Femur (tissue), 1 donor: ENCODE results near the gene CRYL1.

Source experiments
- DNase-seq: peaks from one replicate; pipeline ENCODE4 v3.0.0-alpha.2; 2017

CRYL1 gene

DNA sequence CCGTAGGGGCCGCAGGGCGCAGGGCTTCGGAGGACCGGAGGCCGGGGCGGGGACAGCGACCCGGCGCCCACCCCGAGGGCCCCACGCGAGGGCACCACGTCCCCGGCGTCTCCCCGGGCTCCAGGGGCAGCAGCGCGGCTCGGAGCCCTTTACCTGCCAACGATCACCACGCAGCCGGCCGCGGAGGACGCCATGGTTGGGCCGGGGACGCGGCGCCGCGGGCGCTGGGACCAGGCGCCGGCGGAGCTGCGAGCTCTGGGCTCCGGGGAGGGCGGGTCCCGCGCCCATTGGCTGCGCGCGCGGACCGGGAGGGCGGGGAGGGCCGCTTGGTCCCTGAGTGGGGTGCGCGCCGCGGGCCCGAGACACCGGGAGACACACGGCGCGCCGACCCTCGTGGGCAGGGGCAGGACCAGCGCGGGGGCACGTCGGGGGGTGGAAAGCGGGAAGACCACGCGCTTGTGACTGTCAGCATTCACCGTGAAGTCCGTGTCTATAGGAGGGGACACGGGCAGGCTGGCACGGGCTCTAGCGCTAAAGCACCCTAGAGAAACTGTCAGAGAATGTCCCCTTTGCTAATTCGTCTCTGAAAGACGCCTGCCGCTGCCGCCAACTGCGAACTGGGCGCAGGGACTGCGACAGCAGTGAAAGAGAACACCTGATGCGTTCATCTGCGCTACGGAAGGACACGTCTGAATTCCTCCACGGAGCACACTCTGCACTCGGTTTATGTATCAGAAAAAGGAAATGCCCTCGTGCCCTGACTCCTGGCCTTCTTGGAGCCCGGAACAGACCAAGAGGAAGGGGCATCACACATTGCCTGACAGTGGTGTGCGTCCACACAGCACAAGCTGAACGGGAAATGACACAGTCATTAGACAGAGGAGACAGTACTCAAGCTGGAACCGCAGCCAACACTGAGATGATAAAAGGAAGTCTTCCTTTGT, at the start of gene CRYL1:
Gene CRYL1, minus strand, starts transcription at position 257 of the 944 bp plus-strand sequence. Its CDS starts 63 bp downstream, at position 194.
- peak; percentile 81 for DNase-seq

GRCh38 chr13:20573636-20574035, 48.0 kb upstream of the CRYL1 start:
- no peak for DNase-seq

DNA sequence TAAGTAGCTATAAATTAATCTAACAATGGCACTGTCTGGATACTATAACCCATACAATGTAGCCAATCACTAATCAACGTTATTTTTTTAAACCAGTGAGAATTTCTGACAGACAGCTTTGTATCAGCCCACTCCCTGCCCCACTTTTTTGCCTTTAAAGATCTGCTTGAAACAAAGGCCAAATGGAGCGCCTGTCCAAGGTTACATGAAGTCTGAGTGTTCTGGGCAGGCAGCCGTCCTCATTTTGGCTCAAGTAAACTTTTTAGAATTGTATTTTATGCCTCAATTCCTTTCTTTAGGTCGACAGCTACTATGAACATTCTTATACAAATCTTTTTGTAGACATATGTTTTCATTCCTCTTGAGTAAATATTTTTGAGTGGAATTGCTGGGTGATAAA, 47.5 kb upstream of the CRYL1 start:
- DNase-seq: no peak

DNA sequence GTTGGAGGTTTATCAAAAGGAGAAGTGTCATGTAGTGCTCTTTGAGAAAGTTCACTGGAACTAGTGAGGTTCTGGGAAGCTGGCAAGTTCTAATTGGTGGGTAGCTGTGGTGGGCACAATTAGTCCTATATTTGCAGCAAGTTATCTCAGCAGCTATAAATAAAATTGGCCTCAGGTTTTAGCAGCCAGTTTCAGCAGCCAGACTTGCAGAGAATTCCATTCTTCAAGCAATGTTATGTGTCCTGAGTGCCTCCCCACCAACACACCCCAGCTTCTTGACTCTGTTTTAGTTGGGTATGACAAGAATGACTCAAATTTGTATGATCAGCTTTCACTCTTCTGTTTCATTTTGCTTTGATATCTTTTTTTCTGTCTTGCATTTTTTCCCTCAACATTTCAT, 46.0 kb upstream of the CRYL1 start:
- no peak for DNase-seq

GRCh38 chr13:20570517-20570916, 44.9 kb upstream of the CRYL1 start:
- no peak for DNase-seq

GRCh38 chr13:20567881-20568528, 42.3 kb upstream of the CRYL1 start:
- peak; percentile 43 for DNase-seq

- DNase-seq: peak; percentile 96
These were observed 41.5 kb upstream of the CRYL1 start, which contains the start of gene IFT88 for GRCh38 chr13:20566898-20567874. IFT88 (plus strand) TSS chr13:20567157; CDS start chr13:20574386, 7,229 bp downstream.

- no peak for DNase-seq
These were observed 40.8 kb upstream of the CRYL1 start for GRCh38 chr13:20566468-20566897.

- no peak for DNase-seq
These were observed 39.6 kb upstream of the CRYL1 start for GRCh38 chr13:20565115-20565736.

DNA sequence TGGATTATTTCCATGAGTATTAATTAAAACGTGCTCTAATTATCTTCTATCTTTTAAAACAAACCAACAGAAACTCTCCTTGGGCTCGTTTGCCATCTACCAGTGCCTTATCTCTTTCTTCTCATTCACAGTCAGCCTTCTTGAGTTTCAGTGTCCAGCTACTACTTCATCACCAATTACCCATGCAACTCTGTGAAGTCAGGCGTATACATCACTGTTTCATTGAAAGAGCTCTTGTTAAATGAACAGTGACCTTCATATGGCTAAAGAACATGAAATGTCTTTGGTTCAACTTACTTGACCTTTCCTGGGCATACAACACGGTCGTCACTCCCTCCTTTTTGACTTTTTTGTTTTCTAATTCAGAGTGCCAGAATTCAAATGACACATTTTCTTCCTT, 36.1 kb upstream of the CRYL1 start:
- no peak for DNase-seq

DNA sequence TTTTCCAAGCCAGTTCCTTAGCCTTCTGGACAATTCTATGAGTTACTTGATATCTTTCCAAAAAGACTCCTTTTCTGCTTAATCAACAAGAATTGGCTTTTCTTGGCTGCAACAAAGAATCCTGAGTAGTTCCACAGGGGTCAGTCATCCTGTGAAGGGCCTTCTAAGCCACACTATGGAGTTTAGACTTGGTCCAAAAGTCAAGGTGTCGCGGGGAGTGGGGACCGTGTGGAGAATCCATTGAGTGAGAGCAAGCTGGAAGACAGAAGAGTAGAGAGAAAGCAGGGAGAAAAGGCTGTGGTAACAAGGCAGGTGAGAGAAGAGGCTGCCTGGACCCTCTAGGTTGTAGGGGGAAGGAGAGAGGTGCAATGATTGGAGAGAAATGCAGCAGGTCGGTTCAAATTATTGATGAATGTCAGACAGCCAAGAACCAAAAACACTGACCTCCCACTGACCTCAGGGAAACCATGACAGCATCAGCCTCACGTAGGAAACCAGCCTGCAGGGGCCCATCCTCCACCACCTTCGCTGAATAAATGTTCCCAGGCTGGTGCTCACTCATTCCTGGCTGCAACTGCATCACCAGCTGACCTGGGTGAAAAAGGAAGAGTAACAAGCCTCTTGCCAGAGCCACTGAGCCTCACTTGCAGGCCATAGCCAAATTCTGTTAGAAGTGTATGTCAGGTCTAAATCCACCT, 34.2 kb upstream of the CRYL1 start:
- no peak for DNase-seq

DNA sequence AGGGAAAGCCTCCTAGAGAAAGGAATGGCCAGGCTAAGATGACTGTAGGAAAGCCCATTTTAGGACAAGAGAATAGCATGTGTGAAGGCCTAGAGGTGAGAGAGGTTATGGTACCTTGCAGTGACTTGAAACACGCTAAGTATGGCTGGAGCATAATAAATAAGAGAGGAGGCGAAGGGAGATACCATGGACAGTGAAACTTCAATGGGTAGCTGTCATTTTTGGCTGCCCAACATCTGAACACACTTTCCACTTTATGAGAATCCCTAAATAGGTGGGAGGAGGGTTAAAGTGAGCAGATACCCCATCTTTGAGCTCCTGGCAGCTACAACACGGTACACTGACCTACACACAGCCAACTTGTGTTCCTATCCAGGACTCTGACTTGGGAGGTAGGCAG, 33.3 kb upstream of the CRYL1 start:
- DNase-seq: no peak

GRCh38 chr13:20553311-20553710, 27.7 kb upstream of the CRYL1 start:
- peak; percentile 77 for DNase-seq

- peak; percentile 36 for DNase-seq
These were observed 25.1 kb upstream of the CRYL1 start for GRCh38 chr13:20550799-20551198.

- DNase-seq: no peak
These were observed 21.8 kb upstream of the CRYL1 start for GRCh38 chr13:20547479-20547908.

GRCh38 chr13:20546556-20546955, 20.9 kb upstream of the CRYL1 start:
- no peak for DNase-seq

- no peak for DNase-seq
These were observed 18.7 kb upstream of the CRYL1 start for GRCh38 chr13:20544201-20544923.

GRCh38 chr13:20536992-20537391, 11.3 kb upstream of the CRYL1 start:
- DNase-seq: no peak

- DNase-seq: no peak
These were observed 8.5 kb upstream of the CRYL1 start for GRCh38 chr13:20534038-20534608.

DNA sequence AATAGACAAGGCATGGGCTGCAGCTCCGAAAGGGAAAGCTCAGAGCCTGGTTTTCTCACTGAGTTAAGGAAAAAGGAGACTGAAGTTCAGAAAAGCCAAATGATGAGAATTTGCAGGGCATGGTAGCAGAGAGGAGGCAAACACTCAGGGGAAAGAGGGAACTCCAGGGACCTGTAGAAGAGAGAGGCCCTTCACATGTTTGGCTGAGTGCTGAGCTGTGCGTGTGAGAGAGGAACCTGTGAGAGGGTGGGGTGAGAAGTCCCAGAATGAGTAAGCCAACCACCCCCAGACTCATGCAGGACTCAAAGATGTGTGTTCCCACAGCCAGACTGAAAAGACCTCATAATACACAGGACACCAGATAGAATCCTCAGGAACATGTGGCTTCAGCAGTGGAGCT, 2.8 kb upstream of the CRYL1 start:
- DNase-seq: no peak
